HuH-7 (cell line): ENCODE data around the gene LBH.

Experiments used
- DNase-seq: peaks from one replicate; pipeline ENCODE4 v3.0.0; 2011; ENCODE audit warnings: low spot score

LBH gene

GRCh38 chr2:30235859-30236535 lies 4.7 kb downstream of the LBH start:
- DNase-seq, result no peak

- DNase-seq, result no peak
These were observed 5.4 kb downstream of the LBH start for GRCh38 chr2:30236591-30237238.

GRCh38 chr2:30237239-30237965 lies 6.1 kb downstream of the LBH start:
- no peak for DNase-seq

- no peak for DNase-seq
These were observed 6.8 kb downstream of the LBH start for GRCh38 chr2:30237966-30238800.

- peak; percentile 76 for DNase-seq
These were observed 8.1 kb downstream of the LBH start for GRCh38 chr2:30239308-30239985.

- no peak for DNase-seq
These were observed 8.8 kb downstream of the LBH start for GRCh38 chr2:30239986-30240752.

- DNase-seq, result no peak
These were observed 11.9 kb downstream of the LBH start for GRCh38 chr2:30243231-30243630.

GRCh38 chr2:30245364-30245763 lies 14.0 kb downstream of the LBH start:
- no peak for DNase-seq

GRCh38 chr2:30248791-30249190 lies 17.5 kb downstream of the LBH start:
- no peak for DNase-seq

GRCh38 chr2:30249354-30249753 lies 18.0 kb downstream of the LBH start:
- DNase-seq, result no peak

- no peak for DNase-seq
These were observed 19.1 kb downstream of the LBH start for GRCh38 chr2:30250421-30250820.

GRCh38 chr2:30252723-30253701 lies 21.7 kb downstream of the LBH start:
- no peak for DNase-seq

GRCh38 chr2:30253873-30254684 lies 22.7 kb downstream of the LBH start:
- no peak for DNase-seq

GRCh38 chr2:30254685-30255001 lies 23.3 kb downstream of the LBH start:
- no peak for DNase-seq

GRCh38 chr2:30255026-30255425 lies 23.7 kb downstream of the LBH start:
- DNase-seq, result no peak

GRCh38 chr2:30255466-30256408 lies 24.4 kb downstream of the LBH start:
- DNase-seq, result no peak

GRCh38 chr2:30257266-30258214 lies 26.2 kb downstream of the LBH start:
- DNase-seq, result no peak
